ENCODE results near the gene CLEC11A. TPM values are rescaled to one million over a fixed set of nuclear protein-coding genes. Genes with fewer than 3 reads are reported as not detected.
"Not testable (repeated sequence)": the region's sequence is repeated elsewhere in the genome, so short reads cannot be mapped to it uniquely, and the experiment has no call there.

Gene CLEC11A
- total RNA-seq, 4 donors from 2014 or later: 2.6 to 11.2 (median 5.1) TPM

- Histone ChIP-seq H3K27ac (no peak overlapping the region), H3K4me3 (no peak overlapping the region), H3K4me1 (no peaks in the 10 kb centered on the region), H3K9me3 (peaks cover 0 to 3% of the 10 kb centered on the region in 2 donors), H3K36me3 (no peaks in the 10 kb centered on the region), H3K27me3 (peaks cover 23% of the 10 kb centered on the region)
- in situ Hi-C loops (cut with MboI; ENCODE audit: low pct_ligation_motif_present in 1 of 4, low pct_unique_long_range_greater_than_20kb in 1 of 4, low sequenced_read_pairs in 3 of 4): no loop called here
- intact Hi-C loops (cut with DNase I; ENCODE audit: low total_unique reads): no loop called here
- WGBS, 2 donors (ENCODE audit: low coverage in 1 of 2): 42 to 56% methylated on average over 1 to 5 of the region's 5 CpGs
- TF ChIP-seq POLR2AphosphoS5 (IDR thresholded peaks at IDR 0.05): no peak
- no peak for TF ChIP-seq EP300 (IDR thresholded peaks at IDR 0.05; ENCODE audit: low read depth)
- no peak for TF ChIP-seq CTCF (IDR thresholded peaks at IDR 0.05)
- no peak for TF ChIP-seq POLR2A (IDR thresholded peaks at IDR 0.05)
- no peak for DNase-seq
Measured at GRCh38 chr19:50768277-50768676, 45.1 kb downstream of the CLEC11A start.

- 76 to 82% methylated on average over 2 of the region's 2 CpGs for WGBS, 2 donors (ENCODE audit: low coverage in 1 of 2)
- in situ Hi-C loops (cut with MboI; ENCODE audit: low pct_ligation_motif_present in 1 of 4, low pct_unique_long_range_greater_than_20kb in 1 of 4, low sequenced_read_pairs in 3 of 4); H3K4me1 ChIP-seq; H3K27ac ChIP-seq; H3K9me3 ChIP-seq; DNase-seq; H3K4me3 ChIP-seq; H3K36me3 ChIP-seq; intact Hi-C loops (cut with DNase I; ENCODE audit: low total_unique reads): not testable (repeated sequence)
- peaks cover 31% of the 10 kb centered on the region for H3K27me3 ChIP-seq
Measured at GRCh38 chr19:50770164-50770563, 47.0 kb downstream of the CLEC11A start, which contains the start of gene GPR32. TSS of gene GPR32 (plus strand) at chr19:50770464. CDS start at chr19:50770601, 137 bp downstream.

DNA sequence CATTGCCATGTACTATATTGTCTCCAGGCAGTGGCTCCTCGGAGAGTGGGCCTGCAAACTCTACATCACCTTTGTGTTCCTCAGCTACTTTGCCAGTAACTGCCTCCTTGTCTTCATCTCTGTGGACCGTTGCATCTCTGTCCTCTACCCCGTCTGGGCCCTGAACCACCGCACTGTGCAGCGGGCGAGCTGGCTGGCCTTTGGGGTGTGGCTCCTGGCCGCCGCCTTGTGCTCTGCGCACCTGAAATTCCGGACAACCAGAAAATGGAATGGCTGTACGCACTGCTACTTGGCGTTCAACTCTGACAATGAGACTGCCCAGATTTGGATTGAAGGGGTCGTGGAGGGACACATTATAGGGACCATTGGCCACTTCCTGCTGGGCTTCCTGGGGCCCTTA lies 47.7 kb downstream of the CLEC11A start:
- WGBS, 2 donors (ENCODE audit: low coverage in 1 of 2): 87% methylated on average over 13 of the region's 13 CpGs; no CpG with 5 or more reads in 1 of the 2 donors

GRCh38 chr19:50772476-50772875 lies 49.3 kb downstream of the CLEC11A start:
- Histone ChIP-seq H3K27me3 (peaks cover 48% of the 10 kb centered on the region), H3K27ac (no peak overlapping the region), H3K4me1 (no peaks in the 10 kb centered on the region), H3K36me3 (no peaks in the 10 kb centered on the region), H3K4me3 (no peak overlapping the region), H3K9me3 (peaks cover 0 to 3% of the 10 kb centered on the region in 2 donors)
- TF ChIP-seq POLR2A (IDR thresholded peaks at IDR 0.05) (no peak), CTCF (IDR thresholded peaks at IDR 0.05) (no peak), POLR2AphosphoS5 (IDR thresholded peaks at IDR 0.05) (no peak), EP300 (IDR thresholded peaks at IDR 0.05; ENCODE audit: low read depth) (no peak)
- intact Hi-C loops (cut with DNase I; ENCODE audit: low total_unique reads) (no loop called here), in situ Hi-C loops (cut with MboI; ENCODE audit: low pct_ligation_motif_present in 1 of 4, low pct_unique_long_range_greater_than_20kb in 1 of 4, low sequenced_read_pairs in 3 of 4) (no loop called here)
- DNase-seq: no peak
- WGBS, 2 donors (ENCODE audit: low coverage in 1 of 2): 37 to 40% methylated on average over 2 of the region's 2 CpGs

More for the DNA sequence above, 47.7 kb downstream of the CLEC11A start:
- intact Hi-C loops (cut with DNase I; ENCODE audit: low total_unique reads) (no loop called here), in situ Hi-C loops (cut with MboI; ENCODE audit: low pct_ligation_motif_present in 1 of 4, low pct_unique_long_range_greater_than_20kb in 1 of 4, low sequenced_read_pairs in 3 of 4) (no loop called here)
- TF ChIP-seq CTCF (IDR thresholded peaks at IDR 0.05): no peak
- no peak for TF ChIP-seq POLR2AphosphoS5 (IDR thresholded peaks at IDR 0.05)
- TF ChIP-seq EP300 (IDR thresholded peaks at IDR 0.05; ENCODE audit: low read depth): no peak
- TF ChIP-seq POLR2A (IDR thresholded peaks at IDR 0.05): no peak
- Histone ChIP-seq H3K27me3 (peaks cover 33% of the 10 kb centered on the region), H3K4me1 (no peaks in the 10 kb centered on the region), H3K9me3 (peaks cover 0 to 3% of the 10 kb centered on the region in 2 donors), H3K4me3 (no peak overlapping the region), H3K36me3 (no peaks in the 10 kb centered on the region), H3K27ac (no peak overlapping the region)
- DNase-seq: no peak

GRCh38 chr19:50772912-50773311 lies 49.7 kb downstream of the CLEC11A start:
- 84% methylated on average over 3 of the region's 3 CpGs; no CpG with 5 or more reads in 1 of the 2 donors for WGBS, 2 donors (ENCODE audit: low coverage in 1 of 2)
- H3K36me3 ChIP-seq; DNase-seq; intact Hi-C loops (cut with DNase I; ENCODE audit: low total_unique reads); H3K4me1 ChIP-seq; H3K27ac ChIP-seq; H3K4me3 ChIP-seq; in situ Hi-C loops (cut with MboI; ENCODE audit: low pct_ligation_motif_present in 1 of 4, low pct_unique_long_range_greater_than_20kb in 1 of 4, low sequenced_read_pairs in 3 of 4); H3K9me3 ChIP-seq: not testable (repeated sequence)
- peaks cover 53% of the 10 kb centered on the region for H3K27me3 ChIP-seq

- DNase-seq; H3K36me3 ChIP-seq; H3K27ac ChIP-seq; in situ Hi-C loops (cut with MboI; ENCODE audit: low pct_ligation_motif_present in 1 of 4, low pct_unique_long_range_greater_than_20kb in 1 of 4, low sequenced_read_pairs in 3 of 4); H3K9me3 ChIP-seq; H3K4me3 ChIP-seq; intact Hi-C loops (cut with DNase I; ENCODE audit: low total_unique reads); H3K4me1 ChIP-seq: not testable (repeated sequence)
- peaks cover 58% of the 10 kb centered on the region for H3K27me3 ChIP-seq
- 49% methylated on average over 6 of the region's 7 CpGs; no CpG with 5 or more reads in 1 of the 2 donors for WGBS, 2 donors (ENCODE audit: low coverage in 1 of 2)
Measured at GRCh38 chr19:50773454-50773853, 50.3 kb downstream of the CLEC11A start.
